ENCODE results near the gene KPNA6. TPM values are rescaled to one million over a fixed set of nuclear protein-coding genes. Genes with fewer than 3 reads are reported as not detected.
"Not testable (repeated sequence)": the region's sequence is repeated elsewhere in the genome, so short reads cannot be mapped to it uniquely, and the experiment has no call there.

KPNA6 gene
- total RNA-seq, 2 donors from 2014 or later: 37.9 to 56.9 TPM

DNA sequence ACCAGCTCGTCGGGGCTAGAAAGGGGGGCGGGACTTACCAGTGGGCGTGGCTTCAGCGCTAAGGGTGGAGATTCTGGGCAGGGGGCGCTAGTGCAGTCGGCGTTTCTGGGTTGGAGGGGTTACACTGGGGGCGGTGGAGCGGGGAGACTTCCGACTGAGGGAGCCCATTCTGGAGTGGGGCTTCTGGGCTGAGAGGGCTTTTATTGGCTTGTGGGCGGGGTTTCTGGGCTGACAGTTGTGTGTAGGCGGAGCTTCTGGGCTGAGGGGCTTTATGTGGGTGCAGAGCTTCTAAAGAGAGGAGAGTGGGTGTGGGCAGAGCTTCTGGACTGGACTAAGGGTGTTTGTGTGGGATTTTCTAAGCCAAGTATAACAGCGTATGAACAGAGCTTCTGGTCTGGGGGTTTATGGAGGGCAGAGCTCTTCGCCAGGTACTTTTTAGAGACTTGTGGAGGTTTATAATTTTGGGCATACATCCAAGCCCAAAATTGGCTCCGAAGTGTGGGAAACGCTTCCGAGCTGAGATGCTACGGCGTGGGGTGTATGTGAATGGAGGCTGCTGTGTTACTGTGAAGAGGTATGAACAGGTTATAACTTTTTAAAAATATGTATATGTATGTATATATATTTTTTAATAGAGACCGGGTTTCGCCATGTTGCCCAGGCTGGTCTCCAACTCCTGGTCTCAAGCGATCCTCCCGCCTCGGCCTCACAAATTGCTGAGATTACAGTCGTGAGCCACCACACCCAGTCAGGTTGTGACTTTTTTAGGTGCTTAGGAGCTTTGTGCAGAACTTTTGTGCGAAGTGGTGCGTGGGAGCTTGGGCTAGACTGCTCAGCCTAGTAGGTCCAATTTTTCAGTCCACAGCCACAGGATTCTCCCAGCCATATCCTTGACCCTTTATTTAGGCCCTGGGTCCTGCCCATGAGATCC is 34.3 kb upstream of the KPNA6 start:
- Histone ChIP-seq H3K27me3 (replicated peaks; ENCODE audit: insufficient read depth) (no peaks in the 10 kb centered on the region), H3K9me3 (no peaks in the 10 kb centered on the region), H3K4me3 (peak overlapping the region; percentile 73 to 86), H3K4me1 (replicated peaks) (peaks cover 4% of the 10 kb centered on the region), H3K27ac (peak overlapping the region; percentile 94 to 97), H3K36me3 (peaks cover 0 to 4% of the 10 kb centered on the region in 2 donors)
- WGBS: 27% methylated on average over 28 of the region's 28 CpGs
- TF ChIP-seq POLR2AphosphoS5 (IDR thresholded peaks at IDR 0.05) (no peak), POLR2A (IDR thresholded peaks at IDR 0.05) (no peak)
- TF ChIP-seq, protein P1, sequence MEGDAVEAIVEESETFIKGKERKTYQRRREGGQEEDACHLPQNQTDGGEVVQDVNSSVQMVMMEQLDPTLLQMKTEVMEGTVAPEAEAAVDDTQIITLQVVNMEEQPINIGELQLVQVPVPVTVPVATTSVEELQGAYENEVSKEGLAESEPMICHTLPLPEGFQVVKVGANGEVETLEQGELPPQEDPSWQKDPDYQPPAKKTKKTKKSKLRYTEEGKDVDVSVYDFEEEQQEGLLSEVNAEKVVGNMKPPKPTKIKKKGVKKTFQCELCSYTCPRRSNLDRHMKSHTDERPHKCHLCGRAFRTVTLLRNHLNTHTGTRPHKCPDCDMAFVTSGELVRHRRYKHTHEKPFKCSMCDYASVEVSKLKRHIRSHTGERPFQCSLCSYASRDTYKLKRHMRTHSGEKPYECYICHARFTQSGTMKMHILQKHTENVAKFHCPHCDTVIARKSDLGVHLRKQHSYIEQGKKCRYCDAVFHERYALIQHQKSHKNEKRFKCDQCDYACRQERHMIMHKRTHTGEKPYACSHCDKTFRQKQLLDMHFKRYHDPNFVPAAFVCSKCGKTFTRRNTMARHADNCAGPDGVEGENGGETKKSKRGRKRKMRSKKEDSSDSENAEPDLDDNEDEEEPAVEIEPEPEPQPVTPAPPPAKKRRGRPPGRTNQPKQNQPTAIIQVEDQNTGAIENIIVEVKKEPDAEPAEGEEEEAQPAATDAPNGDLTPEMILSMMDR (IDR thresholded peaks at IDR 0.05): peak in 3 of 4 experiments; percentile 17 to 32 (median 23)
- no peak for DNase-seq (ENCODE audit: low spot score)
- intact Hi-C loops (cut with DNase I): loop anchor here (5.0 kb wide), 1 partner anchor 406 kb away; no protein-coding TSS in a partner anchor

DNA sequence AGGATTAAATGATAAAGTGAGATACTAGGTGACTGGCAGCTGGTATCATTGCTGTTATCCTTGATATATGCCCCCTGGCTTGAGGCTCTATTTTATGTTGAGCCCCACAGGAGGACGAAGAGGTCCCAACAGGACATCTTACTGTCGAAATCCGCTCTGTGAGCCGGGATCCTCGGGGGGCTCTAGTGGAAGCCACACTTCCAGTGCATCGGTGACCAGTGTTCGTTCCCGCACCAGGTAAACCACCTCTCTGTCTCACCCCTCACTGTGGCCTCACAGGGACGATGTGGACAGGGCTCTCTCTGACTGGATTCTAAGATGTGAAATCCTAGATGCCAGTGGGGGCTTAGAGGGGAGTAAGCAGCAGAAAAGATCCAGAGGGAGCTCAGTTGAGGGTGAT is 33.0 kb upstream of the KPNA6 start:
- Histone ChIP-seq H3K27ac (no peak overlapping the region), H3K27me3 (replicated peaks; ENCODE audit: insufficient read depth) (no peaks in the 10 kb centered on the region), H3K36me3 (peaks cover 0 to 4% of the 10 kb centered on the region in 2 donors), H3K4me3 (no peak overlapping the region), H3K4me1 (replicated peaks) (peaks cover 4% of the 10 kb centered on the region), H3K9me3 (no peaks in the 10 kb centered on the region)
- DNase-seq (ENCODE audit: low spot score): no peak
- intact Hi-C loops (cut with DNase I): loop anchor here (5.0 kb wide), 1 partner anchor 408 kb away; no protein-coding TSS in a partner anchor
- TF ChIP-seq POLR2AphosphoS5 (IDR thresholded peaks at IDR 0.05): no peak
- TF ChIP-seq POLR2A (IDR thresholded peaks at IDR 0.05): no peak
- TF ChIP-seq, protein P1 (IDR thresholded peaks at IDR 0.05): no peak
- 92% methylated on average over 9 of the region's 9 CpGs for WGBS

DNA sequence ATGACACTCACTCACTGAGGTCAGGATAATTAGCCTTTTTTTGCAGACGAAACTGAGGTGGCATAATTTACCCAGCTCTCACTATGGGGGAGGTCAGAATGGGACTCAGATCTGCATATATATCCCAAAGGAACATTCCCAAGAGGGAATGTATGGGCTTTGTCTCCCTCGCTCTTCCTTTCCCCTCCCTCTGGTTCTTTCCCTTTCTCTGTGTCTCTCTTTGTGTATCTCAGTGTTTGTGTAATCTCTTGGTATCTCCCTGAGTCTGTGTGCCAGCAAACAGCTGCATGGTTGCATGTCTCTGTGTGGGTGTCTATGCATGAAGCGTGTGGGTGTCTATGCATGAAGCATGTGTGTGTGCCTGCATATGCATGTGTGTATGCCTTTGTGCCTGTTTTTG is 30.4 kb upstream of the KPNA6 start:
- Histone ChIP-seq H3K27me3 (replicated peaks; ENCODE audit: insufficient read depth) (no peaks in the 10 kb centered on the region), H3K4me1 (replicated peaks) (peaks cover 4% of the 10 kb centered on the region), H3K9me3 (no peaks in the 10 kb centered on the region), H3K36me3 (peaks cover 0 to 4% of the 10 kb centered on the region in 2 donors), H3K27ac (no peak overlapping the region), H3K4me3 (no peak overlapping the region)
- DNase-seq (ENCODE audit: low spot score): no peak
- 88% methylated on average over 3 of the region's 3 CpGs for WGBS
- TF ChIP-seq POLR2A (IDR thresholded peaks at IDR 0.05): no peak
- TF ChIP-seq, protein P1 (IDR thresholded peaks at IDR 0.05): no peak
- no peak for TF ChIP-seq POLR2AphosphoS5 (IDR thresholded peaks at IDR 0.05)
- intact Hi-C loops (cut with DNase I): no loop called here

DNA sequence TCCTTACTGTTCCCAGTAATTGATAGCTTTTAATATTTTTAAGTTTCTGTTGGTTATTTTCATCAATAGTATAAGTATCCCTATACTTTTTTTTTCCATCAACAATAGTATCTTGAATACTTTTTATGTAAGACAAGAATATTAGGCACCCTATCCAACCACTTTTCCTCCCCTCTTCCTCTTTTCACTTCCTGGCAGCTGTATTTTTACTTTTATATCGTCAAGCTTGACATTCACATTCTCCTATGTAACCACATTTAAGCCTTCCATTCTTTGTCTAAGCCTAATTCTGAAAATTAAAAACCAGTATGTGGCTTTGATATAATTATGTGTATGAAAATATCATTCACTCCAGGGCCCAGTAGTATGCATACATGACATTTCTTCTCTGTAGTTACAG is 25.8 kb upstream of the KPNA6 start:
- Histone ChIP-seq H3K27ac (no peak overlapping the region), H3K4me1 (replicated peaks) (no peaks in the 10 kb centered on the region), H3K36me3 (no peaks in the 10 kb centered on the region), H3K27me3 (replicated peaks; ENCODE audit: insufficient read depth) (no peaks in the 10 kb centered on the region), H3K9me3 (no peaks in the 10 kb centered on the region), H3K4me3 (no peak overlapping the region)
- WGBS: 67% methylated on average over 1 of the region's 1 CpG
- DNase-seq (ENCODE audit: low spot score): no peak
- intact Hi-C loops (cut with DNase I): no loop called here
- no peak for TF ChIP-seq POLR2A (IDR thresholded peaks at IDR 0.05)
- no peak for TF ChIP-seq POLR2AphosphoS5 (IDR thresholded peaks at IDR 0.05)
- TF ChIP-seq, protein P1 (IDR thresholded peaks at IDR 0.05): no peak

DNA sequence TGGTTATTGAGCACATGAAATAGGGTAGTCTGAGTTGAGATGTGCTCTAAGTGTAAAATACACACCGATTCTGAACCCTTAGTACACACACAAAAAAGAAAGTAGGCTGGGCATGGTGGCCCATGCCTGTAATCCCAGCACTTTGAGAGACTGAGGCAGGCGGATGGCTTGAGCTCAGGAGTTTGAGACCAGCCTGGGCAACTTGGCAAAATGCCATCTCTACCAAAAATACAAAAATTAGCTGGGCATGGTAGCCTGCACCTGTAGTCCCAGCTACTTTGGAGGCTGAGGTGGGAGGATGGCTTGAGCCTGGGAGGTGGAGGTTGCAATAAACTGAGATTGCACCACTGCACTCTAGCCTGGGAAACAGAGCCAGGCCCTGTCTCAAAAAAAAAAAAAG is 21.5 kb upstream of the KPNA6 start:
- H3K4me3 ChIP-seq; H3K4me1 ChIP-seq (replicated peaks); H3K36me3 ChIP-seq; H3K27me3 ChIP-seq (replicated peaks; ENCODE audit: insufficient read depth); intact Hi-C loops (cut with DNase I); H3K9me3 ChIP-seq; H3K27ac ChIP-seq; DNase-seq (ENCODE audit: low spot score): not testable (repeated sequence)
- 100% methylated on average over 2 of the region's 2 CpGs for WGBS

All from prostate gland (tissue), 2 donors.